DOHH2 (cell line): ENCODE measurements around the gene NETO2.

Source experiments
- H3F3A ChIP-seq: fragments of 200-600 bp; sonication (generic), shearing (Covaris generic); 2 replicates; pipeline ENCODE4 v1.6.0; 2016; ENCODE audit warnings: antibody characterized with exemption, mild to moderate bottlenecking; ENCODE audit not compliant: control insufficient read depth, insufficient read depth
- H3K27ac ChIP-seq: fragments of 200-600 bp; sonication (generic); 2 replicates; pipeline ENCODE4 v1.5.1; 2014; ENCODE audit warnings: low read depth, mild to moderate bottlenecking, low read length, moderate library complexity
- H3K27me3 ChIP-seq: fragments of 200-600 bp; sonication (generic); 2 replicates; pipeline ENCODE4 v1.6.1; 2014; ENCODE audit warnings: mild to moderate bottlenecking, low read length, mixed read lengths; ENCODE audit not compliant: control insufficient read depth
- H3K36me3 ChIP-seq: fragments of 200-600 bp; sonication (generic); 2 replicates; pipeline ENCODE4 v1.6.1; 2014; ENCODE audit warnings: mild to moderate bottlenecking, low read length, moderate library complexity, mixed read lengths; ENCODE audit not compliant: control insufficient read depth
- H3K4me1 ChIP-seq: fragments of 200-600 bp; sonication (generic); 2 replicates; pipeline ENCODE4 v1.6.1; 2014; ENCODE audit warnings: mild to moderate bottlenecking, low read length, mixed read lengths; ENCODE audit not compliant: control insufficient read depth
- H3K4me2 ChIP-seq: fragments of 200-600 bp; sonication (generic); 2 replicates; pipeline ENCODE4 v1.6.0; 2014; ENCODE audit warnings: mild to moderate bottlenecking, low read length, moderate library complexity
- H3K4me3 ChIP-seq: fragments of 200-600 bp; sonication (generic); 2 replicates; pipeline ENCODE4 v1.5.1; 2014; ENCODE audit warnings: mild to moderate bottlenecking, low read length, mixed read lengths
- H3K79me2 ChIP-seq: fragments of 200-600 bp; sonication (generic); 2 replicates; pipeline ENCODE4 v1.6.1; 2014; ENCODE audit warnings: mild to moderate bottlenecking, low read length, mixed read lengths; ENCODE audit not compliant: control insufficient read depth
- H3K9me2 ChIP-seq: fragments of 200-600 bp; sonication (generic); replicated peaks from 2 replicates; pipeline ENCODE4 v1.6.1; 2014; ENCODE audit warnings: mild to moderate bottlenecking, low read length, mixed read lengths; ENCODE audit not compliant: control insufficient read depth
- H3K9me3 ChIP-seq: fragments of 200-600 bp; sonication (generic); 2 replicates; pipeline ENCODE4 v1.6.1; 2014; ENCODE audit warnings: antibody characterized with exemption, low read length, mixed read lengths; ENCODE audit not compliant: control insufficient read depth, insufficient read depth
- H4K20me1 ChIP-seq: fragments of 200-600 bp; sonication (generic); 2 replicates; pipeline ENCODE4 v1.6.0; 2014; ENCODE audit warnings: low read depth, mild to moderate bottlenecking, antibody characterized with exemption, low read length, moderate library complexity; ENCODE audit not compliant: control insufficient read depth, insufficient read depth
- CTCF ChIP-seq: fragments of 200-600 bp; sonication (generic); IDR thresholded peaks from one replicate; pipeline ENCODE4 v1.5.1; 2014; ENCODE audit warnings: antibody characterized with exemption, mild to moderate bottlenecking, low read depth, low read length; ENCODE audit not compliant: poor library complexity, severe bottlenecking
- EZH2phosphoT487 ChIP-seq: fragments of 200-600 bp; sonication (generic); IDR thresholded peaks from 2 replicates; pipeline ENCODE4 v1.6.1; 2017; ENCODE audit warnings: borderline replicate concordance, mild to moderate bottlenecking, antibody characterized with exemption, low read length, moderate library complexity, mixed read lengths

The NETO2 gene

GRCh38 chr16:47035436-47035835 lies 108.3 kb downstream of the NETO2 start:
- no peaks in the 10 kb centered on the region for H4K20me1 ChIP-seq
- no peak overlapping the region for H3K4me2 ChIP-seq
- no peaks in the 10 kb centered on the region for H3K36me3 ChIP-seq
- H3F3A ChIP-seq, result no peaks in the 10 kb centered on the region; the same call in 1 of the 2 replicates
- H3K9me2 ChIP-seq, result no peaks in the 10 kb centered on the region
- TF ChIP-seq EZH2phosphoT487, result no peak
- no peak for TF ChIP-seq CTCF
- no peaks in the 10 kb centered on the region for H3K27me3 ChIP-seq
- no peaks in the 10 kb centered on the region for H3K79me2 ChIP-seq
- H3K4me1 ChIP-seq, result peaks cover 44% of the 10 kb centered on the region
- no peak overlapping the region for H3K4me3 ChIP-seq
- H3K9me3 ChIP-seq, result no peaks in the 10 kb centered on the region
- no peak overlapping the region for H3K27ac ChIP-seq

GRCh38 chr16:47034455-47034854 lies 109.3 kb downstream of the NETO2 start:
- peaks cover 35% of the 10 kb centered on the region for H3K4me1 ChIP-seq
- H3K27ac ChIP-seq, result no peak overlapping the region
- no peaks in the 10 kb centered on the region for H3F3A ChIP-seq
- H3K27me3 ChIP-seq, result no peaks in the 10 kb centered on the region
- no peak overlapping the region for H3K4me3 ChIP-seq
- H3K9me2 ChIP-seq, result no peaks in the 10 kb centered on the region
- H3K79me2 ChIP-seq, result no peaks in the 10 kb centered on the region
- TF ChIP-seq CTCF (no peak), EZH2phosphoT487 (no peak)
- no peaks in the 10 kb centered on the region for H3K9me3 ChIP-seq
- H3K4me2 ChIP-seq, result 0 out of 2 replicates have a peak overlapping the region, but pooled peaks have one; percentile 14
- H4K20me1 ChIP-seq, result no peaks in the 10 kb centered on the region
- no peaks in the 10 kb centered on the region for H3K36me3 ChIP-seq

DNA sequence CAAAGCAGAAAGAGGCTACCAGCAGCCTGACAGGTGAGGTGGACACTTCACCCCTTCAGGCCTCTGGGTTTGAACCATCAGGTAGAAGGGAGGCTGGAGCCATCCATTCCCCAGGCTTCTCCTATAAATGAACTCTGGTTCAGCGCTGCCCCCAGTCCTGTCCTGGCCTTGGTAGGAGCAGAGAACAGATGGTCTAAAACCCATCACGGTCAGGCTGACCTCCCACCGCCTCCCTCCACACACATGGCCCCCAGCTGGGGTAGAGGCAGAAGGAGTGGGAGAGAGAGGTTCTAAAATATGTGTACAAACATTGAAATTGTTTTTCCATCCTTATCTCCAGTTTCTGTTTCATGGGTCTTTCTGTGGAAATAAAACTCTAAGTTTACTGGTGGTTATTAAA lies 110.6 kb downstream of the NETO2 start:
- no peaks in the 10 kb centered on the region for H3F3A ChIP-seq
- H3K9me3 ChIP-seq, result no peaks in the 10 kb centered on the region
- H3K27me3 ChIP-seq, result no peaks in the 10 kb centered on the region
- TF ChIP-seq CTCF, result no peak
- TF ChIP-seq EZH2phosphoT487, result no peak
- no peak overlapping the region for H3K4me3 ChIP-seq
- H3K27ac ChIP-seq, result no peak overlapping the region
- H3K36me3 ChIP-seq, result no peaks in the 10 kb centered on the region
- no peaks in the 10 kb centered on the region for H4K20me1 ChIP-seq
- H3K4me2 ChIP-seq, result no peak overlapping the region
- peaks cover 27% of the 10 kb centered on the region for H3K4me1 ChIP-seq
- no peaks in the 10 kb centered on the region for H3K9me2 ChIP-seq
- H3K79me2 ChIP-seq, result no peaks in the 10 kb centered on the region

DNA sequence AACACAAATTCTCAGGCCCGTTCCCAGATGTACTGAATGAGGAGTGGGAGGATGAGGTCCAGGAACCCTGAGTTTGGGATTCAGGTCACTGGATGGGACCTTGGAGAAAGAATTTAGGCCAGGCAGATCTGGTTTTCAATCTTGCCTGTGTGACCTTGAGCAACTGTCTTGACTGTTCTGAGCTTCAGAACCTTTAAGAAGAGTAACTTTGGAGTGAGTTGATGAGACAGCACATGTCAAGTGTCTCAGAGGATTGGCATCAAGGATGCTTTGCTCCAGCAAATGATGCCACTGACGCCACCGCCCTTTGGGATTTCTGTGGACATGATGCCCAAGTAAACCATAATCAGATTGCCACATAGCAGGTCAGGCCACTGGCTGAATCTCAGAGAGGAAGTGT lies 114.0 kb downstream of the NETO2 start:
- H3K4me1 ChIP-seq, result peaks cover 9% of the 10 kb centered on the region
- no peak overlapping the region for H3K4me3 ChIP-seq
- H3F3A ChIP-seq, result no peaks in the 10 kb centered on the region
- H3K4me2 ChIP-seq, result no peak overlapping the region
- H3K36me3 ChIP-seq, result no peaks in the 10 kb centered on the region
- TF ChIP-seq CTCF (no peak), EZH2phosphoT487 (no peak)
- no peaks in the 10 kb centered on the region for H3K9me2 ChIP-seq
- H4K20me1 ChIP-seq, result no peaks in the 10 kb centered on the region
- H3K79me2 ChIP-seq, result no peaks in the 10 kb centered on the region
- H3K27ac ChIP-seq, result no peak overlapping the region
- no peaks in the 10 kb centered on the region for H3K27me3 ChIP-seq
- no peaks in the 10 kb centered on the region for H3K9me3 ChIP-seq
